Activated T-helper 2 cell treated with anti-CD3 and anti-CD28 coated beads, Interferon-gamma antibody, Interleukin-2, Interleukin-4, amounts not matched to agents 10 μg/mL and 5 μg/mL and 100 μg/mL, durations not matched to agents 14 hours and 24 hours and 36 hours (primary cell): ENCODE measurements around the gene OR52H1. TPM values are rescaled to one million over a fixed set of nuclear protein-coding genes. Genes with fewer than 3 reads are reported as not detected.
"Not testable (repeated sequence)": the region's sequence is repeated elsewhere in the genome, so short reads cannot be mapped to it uniquely, and the experiment has no call there.

Experiments
- DNase-seq: peaks from one replicate; pipeline ENCODE4 v3.0.0; 2021; ENCODE audit warnings: low spot score
- H3K27ac Mint-ChIP-seq: one replicate; pipeline ENCODE4 v1.8.0; 2021; ENCODE audit warnings: mixed read lengths
- H3K27me3 Mint-ChIP-seq: one replicate; pipeline ENCODE4 v1.8.0; 2021; ENCODE audit warnings: low read depth, mixed read lengths
- H3K36me3 Mint-ChIP-seq: one replicate; pipeline ENCODE4 v1.8.0; 2021; ENCODE audit warnings: low read depth, mixed read lengths
- H3K4me1 Mint-ChIP-seq: one replicate; pipeline ENCODE4 v1.8.0; 2021; ENCODE audit warnings: low read depth, mixed read lengths
- H3K4me3 Mint-ChIP-seq: one replicate; pipeline ENCODE4 v1.8.0; 2021; ENCODE audit warnings: low read depth, mild to moderate bottlenecking, moderate library complexity, mixed read lengths
- H3K9me3 Mint-ChIP-seq: one replicate; pipeline ENCODE4 v1.8.0; 2021; ENCODE audit warnings: mixed read lengths
- intact Hi-C: fragments of 100-400 bp; cut with micrococcal nuclease; formaldehyde crosslinking; loops from one replicate; pipeline ENCODE4 v1.15.1; 2023
- total RNA-seq: library from RNA; stranded (reverse); gene quantifications from 2 replicates; pipeline ENCODE4 v1.2.3, GENCODE V29; 2022

Gene OR52H1
- 0.30 TPM in 1 of 2 replicates, not detected in the other for total RNA-seq

- H3K4me3 Mint-ChIP-seq = no peak within 1 kb of the TSS
- no peaks in the 10 kb centered on the region for H3K36me3 Mint-ChIP-seq
- DNase-seq = no peak
- H3K9me3 Mint-ChIP-seq = no peaks in the 10 kb centered on the region
- H3K27ac Mint-ChIP-seq = no peak within 1 kb of the TSS
- intact Hi-C loops = no loop called here
- H3K27me3 Mint-ChIP-seq = no peaks in the 10 kb centered on the region
- H3K4me1 Mint-ChIP-seq = no peaks in the 10 kb centered on the region
Measured at GRCh38 chr11:5548440-5548839, at the start of gene OR52H1. Gene OR52H1, minus strand, starts transcription at chr11:5548540. Its CDS starts 3,035 bp downstream, at chr11:5545505.

- Mint-ChIP-seq H3K27me3 (peaks cover 2% of the 10 kb centered on the region), H3K4me1 (peaks cover 10% of the 10 kb centered on the region), H3K27ac (no peak overlapping the region), H3K9me3 (no peaks in the 10 kb centered on the region), H3K4me3 (no peak overlapping the region), H3K36me3 (no peaks in the 10 kb centered on the region)
- intact Hi-C loops = loop anchor here (5.0 kb wide), 1 partner anchor 34 kb away; no protein-coding TSS in a partner anchor
- no peak for DNase-seq
Measured at GRCh38 chr11:5597953-5598352, 49.6 kb upstream of the OR52H1 start.

GRCh38 chr11:5596607-5597201 is 48.4 kb upstream of the OR52H1 start, which contains the start of gene TRIM6:
Gene TRIM6, plus strand, starts transcription at chr11:5596637. Its CDS starts 261 bp downstream, at chr11:5596898.
- peak within 1 kb of the TSS; percentile 67 for H3K4me3 Mint-ChIP-seq
- peaks cover 2% of the 10 kb centered on the region for H3K27me3 Mint-ChIP-seq
- no peak for DNase-seq
- intact Hi-C loops = loop anchor here (5.0 kb wide), 1 partner anchor 36 kb away; no protein-coding TSS in a partner anchor
- H3K4me1 Mint-ChIP-seq = peaks cover 10% of the 10 kb centered on the region
- no peaks in the 10 kb centered on the region for H3K9me3 Mint-ChIP-seq
- H3K27ac Mint-ChIP-seq = no peak within 1 kb of the TSS
- no peaks in the 10 kb centered on the region for H3K36me3 Mint-ChIP-seq

GRCh38 chr11:5593146-5593545 is 44.8 kb upstream of the OR52H1 start:
- Mint-ChIP-seq H3K9me3 (peaks cover 4% of the 10 kb centered on the region), H3K27me3 (peaks cover 2% of the 10 kb centered on the region), H3K4me3 (no peak overlapping the region), H3K27ac (no peak overlapping the region), H3K4me1 (peaks cover 7% of the 10 kb centered on the region), H3K36me3 (no peaks in the 10 kb centered on the region)
- intact Hi-C loops = no loop called here
- no peak for DNase-seq

GRCh38 chr11:5592615-5593014 is 44.3 kb upstream of the OR52H1 start:
- intact Hi-C loops = no loop called here
- no peak overlapping the region for H3K27ac Mint-ChIP-seq
- peaks cover 2% of the 10 kb centered on the region for H3K27me3 Mint-ChIP-seq

GRCh38 chr11:5591613-5592012 is 43.3 kb upstream of the OR52H1 start:
- no peak for DNase-seq
- intact Hi-C loops = no loop called here
- H3K4me1 Mint-ChIP-seq = peaks cover 1% of the 10 kb centered on the region
- no peak overlapping the region for H3K27ac Mint-ChIP-seq
- peaks cover 4% of the 10 kb centered on the region for H3K9me3 Mint-ChIP-seq
- H3K36me3 Mint-ChIP-seq = no peaks in the 10 kb centered on the region
- no peaks in the 10 kb centered on the region for H3K27me3 Mint-ChIP-seq
- H3K4me3 Mint-ChIP-seq = no peak overlapping the region

More at GRCh38 chr11:5592615-5593014, 44.3 kb upstream of the OR52H1 start:
- DNase-seq = no peak
- no peak overlapping the region for H3K4me3 Mint-ChIP-seq
- H3K4me1 Mint-ChIP-seq = peaks cover 7% of the 10 kb centered on the region
- peaks cover 4% of the 10 kb centered on the region for H3K9me3 Mint-ChIP-seq
- H3K36me3 Mint-ChIP-seq = no peaks in the 10 kb centered on the region

- H3K4me1 Mint-ChIP-seq, H3K9me3 Mint-ChIP-seq, H3K27ac Mint-ChIP-seq, intact Hi-C loops, DNase-seq, H3K4me3 Mint-ChIP-seq, H3K27me3 Mint-ChIP-seq, H3K36me3 Mint-ChIP-seq: not testable (repeated sequence)
Measured at GRCh38 chr11:5589906-5590305, 41.6 kb upstream of the OR52H1 start.

GRCh38 chr11:5584458-5584857 is 36.1 kb upstream of the OR52H1 start:
- H3K4me3 Mint-ChIP-seq, H3K27ac Mint-ChIP-seq, H3K4me1 Mint-ChIP-seq, H3K9me3 Mint-ChIP-seq, H3K36me3 Mint-ChIP-seq, DNase-seq, intact Hi-C loops, H3K27me3 Mint-ChIP-seq: not testable (repeated sequence)

GRCh38 chr11:5581014-5581413 is 32.7 kb upstream of the OR52H1 start:
- DNase-seq = no peak
- no peak overlapping the region for H3K4me3 Mint-ChIP-seq

GRCh38 chr11:5580577-5580976 is 32.2 kb upstream of the OR52H1 start, which contains the start of gene OR52B6:
Gene OR52B6, plus strand, starts transcription at chr11:5580877. Its CDS starts 0 bp downstream, at chr11:5580877.
- no peaks in the 10 kb centered on the region for H3K4me1 Mint-ChIP-seq
- peaks cover 2% of the 10 kb centered on the region for H3K27me3 Mint-ChIP-seq
- no peak within 1 kb of the TSS for H3K4me3 Mint-ChIP-seq
- intact Hi-C loops = no loop called here
- H3K36me3 Mint-ChIP-seq = no peaks in the 10 kb centered on the region
- H3K9me3 Mint-ChIP-seq = no peaks in the 10 kb centered on the region
- H3K27ac Mint-ChIP-seq = no peak within 1 kb of the TSS
- no peak for DNase-seq

More at GRCh38 chr11:5581014-5581413, 32.7 kb upstream of the OR52H1 start:
- peaks cover 2% of the 10 kb centered on the region for H3K27me3 Mint-ChIP-seq
- H3K9me3 Mint-ChIP-seq = no peaks in the 10 kb centered on the region
- no peaks in the 10 kb centered on the region for H3K4me1 Mint-ChIP-seq
- H3K36me3 Mint-ChIP-seq = no peaks in the 10 kb centered on the region
- no peak overlapping the region for H3K27ac Mint-ChIP-seq
- intact Hi-C loops = no loop called here

- intact Hi-C loops = no loop called here
- Mint-ChIP-seq H3K9me3 (no peaks in the 10 kb centered on the region), H3K4me3 (no peak overlapping the region), H3K27me3 (no peaks in the 10 kb centered on the region), H3K27ac (no peak overlapping the region), H3K4me1 (no peaks in the 10 kb centered on the region), H3K36me3 (no peaks in the 10 kb centered on the region)
- DNase-seq = no peak
Measured at GRCh38 chr11:5577101-5577500, 28.8 kb upstream of the OR52H1 start.

GRCh38 chr11:5575152-5575551 is 26.8 kb upstream of the OR52H1 start:
- Mint-ChIP-seq H3K4me3 (no peak overlapping the region), H3K9me3 (no peaks in the 10 kb centered on the region), H3K4me1 (no peaks in the 10 kb centered on the region), H3K27ac (no peak overlapping the region), H3K36me3 (no peaks in the 10 kb centered on the region), H3K27me3 (no peaks in the 10 kb centered on the region)
- no peak for DNase-seq
- intact Hi-C loops = no loop called here

- Mint-ChIP-seq H3K4me1 (no peaks in the 10 kb centered on the region), H3K4me3 (no peak overlapping the region), H3K27me3 (no peaks in the 10 kb centered on the region), H3K27ac (no peak overlapping the region), H3K9me3 (no peaks in the 10 kb centered on the region), H3K36me3 (no peaks in the 10 kb centered on the region)
- intact Hi-C loops = no loop called here
- DNase-seq = no peak
Measured at GRCh38 chr11:5574654-5575053, 26.3 kb upstream of the OR52H1 start.
